Right kidney (tissue), 1 donor: ENCODE data around the gene PCLAF.
"Not testable (repeated sequence)": the region's sequence is repeated elsewhere in the genome, so short reads cannot be mapped to it uniquely, and the experiment has no call there.

Experiments
- DNase-seq: peaks from one replicate; pipeline ENCODE4 v3.0.0-alpha.2; 2016

The PCLAF gene

DNA sequence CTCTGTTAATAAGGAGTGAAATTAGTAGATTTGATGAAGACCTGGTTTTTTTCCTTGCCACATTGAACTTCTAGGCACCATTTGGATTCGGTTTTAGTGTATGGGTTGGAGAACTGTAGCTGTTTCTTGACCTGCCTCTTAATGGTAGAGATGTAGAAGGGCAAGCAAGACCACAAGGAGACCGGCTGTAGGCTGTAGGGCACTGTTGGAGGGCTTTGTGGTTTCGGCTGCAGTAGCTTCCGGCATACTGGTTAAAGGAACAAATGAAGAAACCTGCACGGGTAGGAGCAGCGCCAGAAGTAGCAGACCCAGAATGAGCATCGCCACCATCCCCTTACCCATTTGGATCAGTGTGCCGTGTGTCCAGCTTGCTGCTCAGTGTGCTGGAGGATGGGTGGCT, 7.9 kb downstream of the PCLAF start:
- no peak for DNase-seq

GRCh38 chr15:64371383-64371782, 9.9 kb downstream of the PCLAF start:
- DNase-seq: not testable (repeated sequence)

GRCh38 chr15:64369078-64369607, 12.1 kb downstream of the PCLAF start:
- DNase-seq: no peak

DNA sequence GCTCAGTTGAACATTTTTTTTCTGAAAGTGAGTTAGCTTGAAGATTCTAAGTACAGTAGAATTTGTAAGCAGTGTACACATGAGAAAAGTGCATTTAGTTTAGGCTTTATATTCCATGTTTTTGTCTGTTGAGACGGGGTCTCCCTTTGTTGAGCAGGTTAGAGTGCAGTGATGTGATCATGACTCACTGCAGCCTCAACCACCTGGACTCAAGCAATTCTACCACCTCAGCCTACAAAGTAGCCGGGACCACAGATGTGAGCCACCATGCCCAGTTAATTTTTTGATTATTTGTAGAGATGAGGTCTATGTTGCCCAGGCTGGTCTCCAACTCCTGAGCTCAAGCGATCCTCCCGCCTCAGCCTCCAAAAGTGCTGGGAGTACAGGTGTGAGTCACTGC, 20.0 kb downstream of the PCLAF start:
- no peak for DNase-seq

GRCh38 chr15:64356710-64357040, 24.6 kb downstream of the PCLAF start:
- DNase-seq: peak; percentile 5

DNA sequence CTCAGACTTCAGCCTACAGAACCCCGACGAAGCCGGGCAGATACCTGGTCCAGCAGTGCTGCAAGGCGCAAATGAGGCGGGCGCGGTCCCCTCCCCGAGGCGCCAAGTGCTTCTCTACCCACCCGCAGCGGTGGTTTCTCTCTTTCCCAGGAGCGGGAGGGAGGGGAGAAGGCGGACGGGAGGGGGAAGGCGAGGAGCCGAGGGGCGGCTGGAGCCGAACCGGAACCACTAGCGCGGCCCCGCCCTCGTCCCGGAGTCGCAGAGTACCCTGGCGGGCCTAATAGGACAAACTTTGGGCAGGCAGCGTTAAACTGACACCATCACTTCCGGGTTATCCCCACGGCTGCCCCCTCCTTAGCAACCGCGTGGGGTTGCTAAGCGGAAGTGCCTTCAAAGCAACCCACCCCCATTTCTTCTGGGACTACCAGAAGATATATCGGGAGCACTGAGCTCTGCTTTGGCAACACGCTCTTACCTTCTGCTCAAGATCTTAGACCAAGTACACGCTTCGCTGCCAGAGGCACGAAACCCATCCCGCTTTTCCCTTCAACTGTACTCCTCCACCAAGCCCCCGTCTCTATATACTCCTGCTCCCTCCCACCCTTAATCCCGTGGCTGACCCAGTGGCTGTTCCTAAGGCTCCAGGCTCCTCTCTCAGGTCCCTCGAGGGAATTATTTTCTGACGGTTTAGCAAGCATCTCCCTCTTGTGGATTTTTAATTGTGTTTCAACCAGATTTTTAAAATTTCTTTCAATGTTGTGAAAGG, 25.1 kb downstream of the PCLAF start, which contains the start of gene CSNK1G1:
Gene CSNK1G1 (minus strand): TSS at position 230 of the 766 bp plus-strand sequence. CDS start 55,674 bp downstream, outside the sequence.
- peak; percentile 93 for DNase-seq

DNA sequence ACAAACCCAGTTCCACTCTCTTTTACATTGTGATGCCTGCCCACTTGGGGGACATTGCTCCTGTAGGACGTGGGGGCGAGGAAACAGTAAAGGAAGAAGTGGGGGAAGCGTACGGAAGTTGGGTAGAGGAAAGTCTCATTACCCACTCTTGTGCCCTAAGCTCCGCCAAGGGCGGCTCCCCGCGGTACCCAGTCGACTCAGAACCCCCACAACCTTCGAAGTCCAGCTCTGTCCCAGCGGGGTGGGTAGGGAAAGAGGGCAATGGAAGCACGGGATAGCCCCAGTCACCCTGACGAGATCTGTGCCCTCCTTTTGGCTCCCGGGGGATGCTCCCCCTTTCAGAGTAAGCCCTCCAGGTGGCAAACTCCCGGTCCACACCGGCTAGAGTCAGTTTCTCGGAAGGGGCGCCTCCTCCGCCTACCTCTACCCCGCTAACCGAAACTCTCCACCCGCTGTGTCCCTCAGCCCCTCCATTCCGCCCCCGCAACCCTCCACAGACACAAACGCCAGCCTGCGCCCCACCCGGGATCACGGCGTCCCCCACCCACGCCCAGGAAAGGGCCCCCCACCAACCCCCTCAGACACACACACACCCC, 25.8 kb downstream of the PCLAF start:
- DNase-seq: peak; percentile 59

DNA sequence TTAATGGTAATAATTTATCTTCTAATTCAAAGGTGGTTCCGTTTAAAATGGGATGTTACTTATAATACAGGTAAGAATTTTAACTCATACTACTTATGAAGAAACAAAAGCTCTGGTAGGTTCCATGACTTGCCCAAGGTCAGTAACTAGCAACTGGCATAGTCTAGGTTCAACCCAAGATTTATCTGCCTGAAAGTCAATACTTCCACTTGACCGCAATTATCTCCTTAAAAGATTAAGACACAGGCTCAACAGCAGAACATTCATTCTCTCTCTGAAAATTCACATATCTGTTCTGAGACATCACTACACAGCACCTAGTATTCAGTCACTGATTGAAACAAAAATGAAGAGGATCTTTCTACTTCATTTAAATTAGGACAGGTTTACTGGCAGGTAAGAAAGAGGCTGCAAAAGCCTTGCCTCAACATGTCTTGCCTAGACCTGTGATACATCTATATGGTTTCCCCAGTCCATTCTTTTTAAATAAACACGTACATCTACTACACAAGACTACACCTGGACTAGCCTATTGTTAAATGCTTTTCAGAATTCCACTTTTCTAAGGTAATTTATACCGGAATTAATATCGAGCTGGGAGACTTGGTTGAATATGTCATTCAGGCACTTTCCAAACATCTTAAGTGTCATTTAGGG, 26.4 kb downstream of the PCLAF start:
- no peak for DNase-seq

DNA sequence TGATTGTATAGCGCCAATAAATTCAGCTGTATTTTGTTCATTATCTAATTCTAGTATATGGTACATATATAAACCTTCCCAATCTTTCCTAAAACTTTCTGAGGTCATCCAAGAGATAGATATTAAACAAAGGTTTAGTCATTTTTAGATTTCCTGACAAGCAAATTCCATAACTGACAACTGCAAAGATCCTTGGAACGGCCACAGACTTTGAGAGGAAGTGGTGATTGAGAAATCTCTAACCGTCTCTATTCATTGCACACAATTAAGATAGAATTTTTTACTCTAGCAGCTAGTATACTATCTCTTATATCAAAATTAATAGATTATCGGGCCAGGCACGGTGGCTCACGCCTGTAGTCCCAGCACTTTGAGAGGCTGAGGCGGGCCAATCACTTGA, 30.0 kb downstream of the PCLAF start:
- no peak for DNase-seq

DNA sequence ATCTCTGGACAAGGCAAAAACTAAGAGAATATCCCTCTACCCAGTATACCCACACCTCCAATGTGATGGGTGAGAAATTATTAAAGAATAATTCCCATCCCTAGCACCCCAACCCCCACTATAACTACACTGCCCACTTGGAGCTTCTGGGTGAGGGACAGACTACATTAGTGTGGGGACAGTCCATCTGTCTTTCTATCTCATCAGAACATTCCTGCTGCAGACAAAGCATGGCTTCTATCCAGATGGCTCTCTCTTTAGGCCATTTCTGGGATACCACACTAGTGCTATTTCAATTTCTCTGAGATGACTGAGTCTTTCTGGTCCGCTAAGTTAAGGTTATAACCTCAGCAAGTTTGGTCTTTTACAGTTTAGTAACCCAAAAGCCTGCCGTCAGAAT, 31.9 kb downstream of the PCLAF start:
- DNase-seq: no peak

GRCh38 chr15:64348455-64348854, 32.8 kb downstream of the PCLAF start:
- DNase-seq: no peak

GRCh38 chr15:64346242-64346641, 35.0 kb downstream of the PCLAF start:
- DNase-seq: not testable (repeated sequence)

DNA sequence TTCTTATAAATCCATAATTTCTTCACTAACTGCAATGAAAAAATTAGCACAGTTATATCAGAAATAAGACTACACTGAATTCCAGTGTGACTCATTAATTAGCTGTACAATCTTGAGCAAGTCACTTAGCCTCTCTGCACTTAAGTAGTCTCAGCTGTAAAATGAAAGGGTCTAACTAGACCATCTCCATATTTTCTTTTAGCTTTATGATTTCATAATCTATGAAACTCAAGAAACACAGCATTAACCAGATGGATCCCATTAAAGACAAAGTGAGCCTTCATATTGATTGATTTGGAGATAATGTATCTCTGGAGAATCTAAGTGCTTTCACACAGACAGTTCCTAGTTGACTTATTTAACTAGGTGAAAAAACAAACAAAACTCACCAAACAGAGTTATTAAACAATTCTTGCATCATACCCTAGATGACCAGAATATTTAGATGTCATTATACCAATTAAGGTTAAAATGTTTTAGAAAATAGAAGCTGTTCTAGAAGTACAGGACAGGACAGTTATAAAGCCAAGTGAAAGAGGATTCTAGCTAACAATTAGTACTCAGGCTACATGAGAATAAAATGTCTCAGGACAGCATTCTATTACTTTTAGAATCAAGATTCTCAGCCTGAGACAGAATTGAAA, 36.5 kb downstream of the PCLAF start:
- no peak for DNase-seq

DNA sequence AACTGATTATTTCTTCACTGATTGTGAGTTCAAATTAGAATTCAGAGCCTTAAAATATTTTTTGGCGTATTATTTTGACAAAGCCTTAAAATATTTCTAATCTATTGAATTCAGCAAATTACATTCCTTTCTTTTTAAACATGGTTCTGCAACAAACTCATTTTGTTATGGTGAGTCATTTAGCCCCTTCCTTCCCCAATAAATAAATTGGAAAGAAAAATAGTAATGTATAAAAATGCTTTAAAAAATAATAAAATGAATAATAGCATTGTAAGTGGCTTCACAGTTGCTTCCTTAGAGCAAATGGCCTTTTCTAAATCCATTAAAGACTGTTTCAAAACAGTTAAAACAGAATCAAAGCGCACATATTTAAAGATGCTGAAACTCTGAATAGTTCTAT, 37.4 kb downstream of the PCLAF start:
- DNase-seq: no peak

DNA sequence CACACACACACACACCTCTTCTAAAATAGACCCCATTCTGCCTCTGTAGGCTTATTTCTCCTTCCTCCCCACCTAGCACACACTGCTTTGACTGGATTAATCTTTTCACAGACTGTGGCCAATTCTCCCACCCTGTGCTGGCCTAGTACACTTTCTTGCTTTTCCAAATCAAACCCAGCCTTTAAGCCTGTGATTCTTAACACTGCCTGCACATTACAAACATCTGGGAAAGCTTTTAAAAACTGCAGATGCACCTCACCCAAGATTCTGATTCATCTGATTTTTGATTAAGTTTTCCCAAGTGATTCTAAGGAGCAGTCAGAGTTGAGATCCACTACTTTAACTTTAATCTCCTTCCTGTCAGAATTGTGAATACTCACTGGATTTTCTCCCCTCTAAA, 38.0 kb downstream of the PCLAF start:
- DNase-seq: no peak

DNA sequence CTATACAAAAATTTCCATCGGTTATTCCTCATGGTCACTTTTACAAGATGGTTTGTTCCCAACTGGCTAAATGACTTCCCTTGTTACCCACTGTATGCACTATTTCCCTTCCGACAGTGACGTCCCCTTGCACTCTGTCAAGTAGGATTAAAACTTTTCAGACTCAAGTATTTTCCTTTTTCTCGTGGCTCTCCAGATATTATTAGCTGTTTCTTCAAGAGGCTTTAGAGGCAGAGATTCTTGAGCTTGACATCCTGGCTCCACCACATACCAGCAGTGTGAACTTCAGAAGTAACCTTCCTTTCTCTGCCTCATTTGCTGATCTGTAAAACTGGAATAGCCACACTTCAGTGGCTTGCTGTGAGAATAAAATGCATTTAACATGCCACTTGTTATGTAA, 39.3 kb downstream of the PCLAF start:
- no peak for DNase-seq

DNA sequence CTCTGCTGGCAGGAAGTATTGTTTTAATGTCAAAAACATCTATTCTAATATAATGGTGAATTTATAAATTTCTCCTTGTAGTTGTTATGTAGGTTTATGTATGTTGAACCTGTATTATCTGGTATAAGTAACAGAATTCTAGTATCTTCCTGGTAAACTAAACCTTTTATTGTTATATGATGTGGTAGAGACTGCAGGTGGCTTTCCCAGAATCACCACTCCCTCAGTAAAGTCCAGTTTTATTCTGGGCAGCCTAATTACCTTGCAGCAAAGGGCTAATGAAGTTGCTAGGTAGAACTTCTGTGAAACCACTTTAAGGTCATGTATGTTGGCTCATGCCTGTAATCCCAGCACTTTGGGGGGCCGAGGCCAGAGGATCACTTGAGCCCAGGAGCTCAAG, 40.9 kb downstream of the PCLAF start:
- no peak for DNase-seq

GRCh38 chr15:64337761-64338160, 43.5 kb downstream of the PCLAF start:
- DNase-seq: no peak

- DNase-seq: no peak
Measured at GRCh38 chr15:64333986-64334929, 47.0 kb downstream of the PCLAF start.

- DNase-seq: no peak
Measured at GRCh38 chr15:64333516-64333915, 47.7 kb downstream of the PCLAF start.

DNA sequence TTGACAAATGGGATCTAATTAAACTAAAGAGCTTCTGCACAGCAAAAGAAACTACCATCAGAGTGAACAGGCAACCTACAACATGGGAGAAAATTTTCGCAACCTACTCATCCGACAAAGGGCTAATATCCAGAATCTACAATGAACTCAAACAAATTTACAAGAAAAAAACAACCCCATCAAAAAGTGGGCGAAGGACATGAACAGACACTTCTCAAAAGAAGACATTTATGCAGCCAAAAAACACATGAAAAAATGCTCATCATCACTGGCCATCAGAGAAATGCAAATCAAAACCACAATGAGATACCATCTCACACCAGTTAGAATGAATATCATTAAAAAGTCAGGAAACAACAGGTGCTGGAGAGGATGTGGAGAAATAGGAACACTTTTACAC, 49.6 kb downstream of the PCLAF start:
- not testable (repeated sequence) for DNase-seq

DNA sequence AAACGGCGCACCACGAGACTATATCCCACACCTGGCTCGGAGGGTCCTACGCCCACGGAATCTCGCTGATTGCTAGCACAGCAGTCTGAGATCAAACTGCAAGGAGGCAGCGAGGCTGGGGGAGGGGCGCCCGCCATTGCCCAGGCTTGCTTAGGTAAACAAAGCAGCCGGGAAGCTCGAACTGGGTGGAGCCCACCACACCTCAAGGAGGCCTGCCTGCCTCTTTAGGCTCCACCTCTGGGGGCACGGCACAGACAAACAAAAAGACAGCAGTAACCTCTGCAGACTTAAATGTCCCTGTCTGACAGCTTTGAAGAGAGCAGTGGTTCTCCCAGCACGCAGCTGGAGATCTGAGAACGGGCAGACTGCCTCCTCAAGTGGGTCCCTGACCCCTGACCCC, 54.3 kb downstream of the PCLAF start:
- not testable (repeated sequence) for DNase-seq
